Measurements from ENCODE around the gene PACSIN2. TPM values are rescaled to one million over a fixed set of nuclear protein-coding genes. Genes with fewer than 3 reads are reported as not detected.

The PACSIN2 gene
- total RNA-seq, 3 donors from 2014 or later (not counting 1 experiment from before 2014, with no cell fraction given), result 37.1 to 48.5 (median 47.6) TPM

DNA sequence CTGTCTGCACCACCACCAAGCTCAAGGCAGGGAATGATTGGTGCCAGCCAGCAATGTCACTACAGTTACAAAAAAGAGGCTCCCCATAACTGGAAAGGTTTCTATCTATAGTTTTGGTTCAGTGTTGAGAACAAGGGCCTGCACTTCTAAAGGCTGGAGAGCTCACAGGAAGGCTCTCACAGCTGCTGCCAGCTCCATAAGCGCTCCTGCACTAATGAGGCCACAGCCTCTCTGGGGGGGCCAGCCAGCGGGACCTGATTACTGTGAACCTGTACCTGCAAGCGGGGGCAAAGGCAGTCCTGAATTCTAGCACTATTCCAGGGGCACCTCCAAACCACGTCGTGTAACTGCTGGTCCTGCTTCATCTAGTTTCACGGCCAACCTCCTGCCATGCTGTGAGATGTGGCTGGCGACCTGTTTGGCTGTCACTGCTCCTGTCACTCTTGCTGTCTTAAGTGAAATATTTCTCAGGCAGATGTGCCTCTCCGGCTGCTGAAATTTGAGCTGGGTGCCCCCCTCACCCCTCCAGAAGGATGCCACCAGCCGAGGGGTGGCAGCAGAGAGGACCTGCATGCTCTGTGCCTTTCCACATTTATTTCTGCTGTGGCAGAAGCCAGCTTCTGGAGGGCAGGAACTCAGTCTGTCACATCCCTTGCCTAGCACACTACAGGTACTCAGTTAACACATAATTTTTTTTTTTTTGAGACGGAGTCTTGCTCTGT, 104.6 kb downstream of the PACSIN2 start:
- ATAC-seq, result no peak
- Mint-ChIP-seq H3K4me1 (peaks cover 6 to 8% of the 10 kb centered on the region in 2 donors), H3K36me3 (no peaks in the 10 kb centered on the region), H3K9me3 (no peaks in the 10 kb centered on the region), H3K27me3 (ENCODE audit: low read depth in 2 of 2) (no peaks in the 10 kb centered on the region), H3K4me3 (no peak overlapping the region), H3K27ac (no peak overlapping the region)
- WGBS (ENCODE audit: insufficient coverage), result 88% methylated on average over 10 of the region's 10 CpGs
- TF ChIP-seq, protein P1, sequence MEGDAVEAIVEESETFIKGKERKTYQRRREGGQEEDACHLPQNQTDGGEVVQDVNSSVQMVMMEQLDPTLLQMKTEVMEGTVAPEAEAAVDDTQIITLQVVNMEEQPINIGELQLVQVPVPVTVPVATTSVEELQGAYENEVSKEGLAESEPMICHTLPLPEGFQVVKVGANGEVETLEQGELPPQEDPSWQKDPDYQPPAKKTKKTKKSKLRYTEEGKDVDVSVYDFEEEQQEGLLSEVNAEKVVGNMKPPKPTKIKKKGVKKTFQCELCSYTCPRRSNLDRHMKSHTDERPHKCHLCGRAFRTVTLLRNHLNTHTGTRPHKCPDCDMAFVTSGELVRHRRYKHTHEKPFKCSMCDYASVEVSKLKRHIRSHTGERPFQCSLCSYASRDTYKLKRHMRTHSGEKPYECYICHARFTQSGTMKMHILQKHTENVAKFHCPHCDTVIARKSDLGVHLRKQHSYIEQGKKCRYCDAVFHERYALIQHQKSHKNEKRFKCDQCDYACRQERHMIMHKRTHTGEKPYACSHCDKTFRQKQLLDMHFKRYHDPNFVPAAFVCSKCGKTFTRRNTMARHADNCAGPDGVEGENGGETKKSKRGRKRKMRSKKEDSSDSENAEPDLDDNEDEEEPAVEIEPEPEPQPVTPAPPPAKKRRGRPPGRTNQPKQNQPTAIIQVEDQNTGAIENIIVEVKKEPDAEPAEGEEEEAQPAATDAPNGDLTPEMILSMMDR (IDR thresholded peaks at IDR 0.05), result no peak
- peaks cover 10% of the 10 kb centered on the region for H3K36me3 ChIP-seq (ENCODE audit: control insufficient read depth, insufficient read depth, low read length)
- H3K9me3 ChIP-seq (ENCODE audit: control insufficient read depth, insufficient read depth, low read length), result no peaks in the 10 kb centered on the region
- no peaks in the 10 kb centered on the region for H3K27me3 ChIP-seq (ENCODE audit: control insufficient read depth, insufficient read depth, low read length)
- H3K4me3 ChIP-seq (ENCODE audit: low read length), result no peak overlapping the region
- no peak for DNase-seq
- peaks cover 7% of the 10 kb centered on the region for H3K4me1 ChIP-seq (ENCODE audit: control insufficient read depth, insufficient read depth, low read length)
- no peak overlapping the region for H3K27ac ChIP-seq (ENCODE audit: low read length)
- intact Hi-C loops (cut with micrococcal nuclease), result no loop called here

DNA sequence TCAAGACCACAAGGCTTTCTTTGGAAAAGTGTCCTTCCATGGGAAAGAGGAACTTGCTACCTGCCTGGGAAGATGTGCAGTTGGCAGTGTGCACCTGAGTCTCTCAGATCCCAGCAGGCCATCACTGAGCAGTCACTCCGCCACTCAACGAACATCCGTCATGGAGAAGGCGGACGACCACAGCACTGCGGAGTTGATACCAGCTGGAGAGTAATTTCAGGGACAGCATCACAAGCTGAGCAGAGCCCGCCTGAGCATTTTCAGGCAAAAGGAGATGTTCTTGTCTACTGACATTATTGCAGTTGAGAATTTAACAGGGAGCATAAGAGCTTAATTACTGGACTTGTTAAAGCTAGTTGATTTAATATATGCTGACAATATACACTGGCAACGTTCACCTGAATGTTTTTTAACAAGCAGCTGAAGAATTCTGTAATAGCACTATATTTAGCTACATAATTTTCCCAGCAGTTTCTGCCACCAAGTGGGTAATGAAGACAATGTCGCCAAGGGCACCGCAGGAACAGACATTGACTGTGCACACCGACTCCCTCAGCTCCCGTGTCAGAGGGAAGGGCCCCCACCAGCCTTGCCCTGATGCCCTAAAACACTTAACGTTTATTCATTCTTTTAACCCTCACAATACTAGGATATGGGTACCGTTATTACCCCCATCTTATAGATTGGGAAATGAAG, 105.4 kb downstream of the PACSIN2 start:
- TF ChIP-seq, protein P1 (IDR thresholded peaks at IDR 0.05), result no peak
- Mint-ChIP-seq H3K4me1 (peaks cover 6 to 8% of the 10 kb centered on the region in 2 donors), H3K27ac (no peak overlapping the region), H3K4me3 (no peak overlapping the region), H3K36me3 (no peaks in the 10 kb centered on the region), H3K9me3 (no peaks in the 10 kb centered on the region), H3K27me3 (ENCODE audit: low read depth in 2 of 2) (no peaks in the 10 kb centered on the region)
- intact Hi-C loops (cut with micrococcal nuclease), result no loop called here
- Histone ChIP-seq H3K9me3 (ENCODE audit: control insufficient read depth, insufficient read depth, low read length) (no peaks in the 10 kb centered on the region), H3K4me3 (ENCODE audit: low read length) (no peak overlapping the region), H3K27me3 (ENCODE audit: control insufficient read depth, insufficient read depth, low read length) (no peaks in the 10 kb centered on the region), H3K36me3 (ENCODE audit: control insufficient read depth, insufficient read depth, low read length) (peaks cover 10% of the 10 kb centered on the region), H3K27ac (ENCODE audit: low read length) (no peak overlapping the region), H3K4me1 (ENCODE audit: control insufficient read depth, insufficient read depth, low read length) (peaks cover 7% of the 10 kb centered on the region)
- ATAC-seq, result no peak
- no peak for DNase-seq
- WGBS (ENCODE audit: insufficient coverage), result 90% methylated on average over 14 of the region's 14 CpGs

DNA sequence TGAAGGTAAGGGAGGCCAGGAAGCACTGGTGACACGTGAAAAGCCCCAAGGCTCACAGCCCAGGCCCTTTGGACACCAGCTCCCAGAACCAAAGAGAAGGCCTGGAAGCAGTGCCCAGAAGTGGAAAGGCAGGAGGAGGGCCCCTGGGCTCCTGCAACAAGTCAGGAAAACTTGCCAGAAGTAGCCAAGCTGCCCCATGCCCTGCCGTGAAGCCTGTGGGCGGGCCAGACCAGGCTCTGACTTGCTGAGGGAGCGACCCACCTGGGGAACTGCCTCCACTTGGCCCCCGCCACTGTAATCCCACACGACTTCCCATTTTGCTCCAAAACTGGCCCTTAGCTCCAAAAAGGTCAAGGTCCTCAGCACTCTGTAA, 106.6 kb downstream of the PACSIN2 start:
- WGBS (ENCODE audit: insufficient coverage), result 93% methylated on average over 6 of the region's 6 CpGs
- no peak overlapping the region for H3K27ac Mint-ChIP-seq
- Histone ChIP-seq H3K4me1 (ENCODE audit: control insufficient read depth, insufficient read depth, low read length) (peaks cover 7% of the 10 kb centered on the region), H3K27ac (ENCODE audit: low read length) (no peak overlapping the region), H3K27me3 (ENCODE audit: control insufficient read depth, insufficient read depth, low read length) (no peaks in the 10 kb centered on the region), H3K4me3 (ENCODE audit: low read length) (no peak overlapping the region), H3K9me3 (ENCODE audit: control insufficient read depth, insufficient read depth, low read length) (no peaks in the 10 kb centered on the region), H3K36me3 (ENCODE audit: control insufficient read depth, insufficient read depth, low read length) (peaks cover 10% of the 10 kb centered on the region)
- H3K4me3 Mint-ChIP-seq, result no peak overlapping the region
- no peaks in the 10 kb centered on the region for H3K36me3 Mint-ChIP-seq
- no peaks in the 10 kb centered on the region for H3K9me3 Mint-ChIP-seq
- DNase-seq (no peak), ATAC-seq (no peak)
- intact Hi-C loops (cut with micrococcal nuclease), result no loop called here
- TF ChIP-seq, protein P1 (IDR thresholded peaks at IDR 0.05), result no peak
- H3K4me1 Mint-ChIP-seq, result peaks cover 6 to 8% of the 10 kb centered on the region in 2 donors
- no peaks in the 10 kb centered on the region for H3K27me3 Mint-ChIP-seq (ENCODE audit: low read depth in 2 of 2)

Measured in natural killer cell (primary cell).